OCI-LY3 (cell line): ENCODE measurements around the gene MINDY4.
"Not testable (repeated sequence)": the region's sequence is repeated elsewhere in the genome, so short reads cannot be mapped to it uniquely, and the experiment has no call there.

Source experiments
- H2AFZ ChIP-seq: fragments of 200-600, 300-600 bp; shearing (Covaris generic); 2 replicates; pipeline ENCODE4 v1.6.0; 2014; ENCODE audit warnings: antibody characterized with exemption, low read depth, low read length
- H3K27ac ChIP-seq: fragments of 200-600, 300-600 bp; sonication (generic); 2 replicates; pipeline ENCODE4 v1.5.1; 2014; ENCODE audit warnings: mild to moderate bottlenecking, low read length, moderate library complexity, mixed read lengths
- H3K27me3 ChIP-seq: fragments of 200-600, 300-600 bp; sonication (generic); 2 replicates; pipeline ENCODE4 v1.6.1; 2014; ENCODE audit warnings: low read depth, low read length, mixed read lengths
- H3K36me3 ChIP-seq: fragments of 200-600, 300-600 bp; sonication (generic); replicated peaks from 2 replicates; pipeline ENCODE3; 2014; ENCODE audit warnings: low read depth, low read length, mixed read lengths
- H3K4me1 ChIP-seq: fragments of 300-600, 200-600 bp; sonication (generic); 2 replicates; pipeline ENCODE4 v1.6.1; 2014; ENCODE audit warnings: low read length, mixed read lengths
- H3K4me2 ChIP-seq: fragments of 200-600, 300-600 bp; sonication (generic); 2 replicates; pipeline ENCODE4 v1.6.1; 2014; ENCODE audit warnings: low read length, mixed read lengths
- H3K4me3 ChIP-seq: fragments of 300-600, 200-600 bp; sonication (generic); 2 replicates; pipeline ENCODE4 v1.5.1; 2014; ENCODE audit warnings: antibody characterized with exemption, mild to moderate bottlenecking, low read length, moderate library complexity
- H3K79me2 ChIP-seq: fragments of 300-600, 200-600 bp; shearing (Covaris generic); 2 replicates; pipeline ENCODE4 v1.6.1; 2014; ENCODE audit warnings: mild to moderate bottlenecking, low read length, mixed read lengths
- H3K9ac ChIP-seq: fragments of 300-600, 200-600 bp; shearing (Covaris generic); 2 replicates; pipeline ENCODE4 v1.6.0; 2014; ENCODE audit warnings: mild to moderate bottlenecking, low read length, moderate library complexity
- H3K9me3 ChIP-seq: fragments of 200-600, 300-600 bp; shearing (Covaris generic); 2 replicates; pipeline ENCODE4 v1.6.1; 2014; ENCODE audit warnings: low read length, mixed read lengths; ENCODE audit not compliant: insufficient read depth
- H4K20me1 ChIP-seq: fragments of 200-600, 300-600 bp; sonication (generic); 2 replicates; pipeline ENCODE4 v1.6.1; 2016; ENCODE audit warnings: low read length, mixed read lengths; ENCODE audit not compliant: insufficient read depth
- CTCF ChIP-seq: fragments of 200-600, 300-600 bp; sonication (generic); IDR thresholded peaks from 2 replicates; pipeline ENCODE4 v1.5.1; 2014; ENCODE audit warnings: antibody characterized with exemption, low read length, low read depth
- EZH2phosphoT487 ChIP-seq: fragments of 200-600 bp; shearing (Covaris generic); IDR thresholded peaks from 2 replicates; pipeline ENCODE4 v1.6.1; 2018; ENCODE audit warnings: antibody characterized with exemption, mixed run types, low read depth

Gene MINDY4

DNA sequence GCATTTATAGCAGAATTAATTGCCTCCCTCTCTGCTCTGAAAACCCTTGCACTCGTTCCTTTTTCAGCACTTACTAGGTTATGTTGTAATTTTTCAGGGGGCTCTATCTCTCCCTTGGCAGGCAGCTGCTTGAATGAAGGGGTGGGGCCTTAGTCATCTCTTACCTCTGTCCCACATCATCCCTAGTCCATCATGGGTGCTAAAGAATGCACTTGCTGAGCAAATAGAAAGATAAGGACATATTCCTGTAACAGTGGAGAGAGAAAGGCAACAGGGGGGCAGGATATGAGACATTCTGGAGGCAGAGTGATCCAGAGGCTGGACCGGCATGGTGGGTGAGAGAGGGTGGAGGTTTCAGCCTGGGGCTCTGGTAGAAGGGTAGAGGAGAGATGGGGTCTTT is 60.0 kb downstream of the MINDY4 start:
- peaks cover 4% of the 10 kb centered on the region; the same call in 1 of the 2 replicates for H4K20me1 ChIP-seq
- H3K9ac ChIP-seq = no peak overlapping the region
- H2AFZ ChIP-seq = no peak overlapping the region
- no peak overlapping the region for H3K4me3 ChIP-seq
- TF ChIP-seq EZH2phosphoT487 (no peak), CTCF (no peak)
- H3K4me2 ChIP-seq = no peak overlapping the region
- peaks cover 47% of the 10 kb centered on the region for H3K36me3 ChIP-seq
- H3K9me3 ChIP-seq = no peaks in the 10 kb centered on the region; the same call in 1 of the 2 replicates
- H3K4me1 ChIP-seq = no peaks in the 10 kb centered on the region
- peaks cover 12% of the 10 kb centered on the region; the same call in 1 of the 2 replicates for H3K79me2 ChIP-seq
- H3K27ac ChIP-seq = no peak overlapping the region
- H3K27me3 ChIP-seq = no peaks in the 10 kb centered on the region

- Histone ChIP-seq H2AFZ (no peak overlapping the region), H3K79me2 (peaks cover 5% of the 10 kb centered on the region; the same call in 1 of the 2 replicates), H3K36me3 (peaks cover 51% of the 10 kb centered on the region), H3K9me3 (no peaks in the 10 kb centered on the region; the same call in 1 of the 2 replicates), H4K20me1 (no peaks in the 10 kb centered on the region; the same call in 1 of the 2 replicates), H3K4me2 (no peak overlapping the region), H3K27me3 (no peaks in the 10 kb centered on the region), H3K4me3 (no peak overlapping the region), H3K27ac (no peak overlapping the region), H3K4me1 (no peaks in the 10 kb centered on the region), H3K9ac (no peak overlapping the region)
- TF ChIP-seq CTCF (no peak), EZH2phosphoT487 (no peak)
These were observed 60.7 kb downstream of the MINDY4 start for GRCh38 chr7:30831936-30832335.

GRCh38 chr7:30834017-30834674 is 62.9 kb downstream of the MINDY4 start:
- not testable (repeated sequence) for H4K20me1 ChIP-seq, H3K4me2 ChIP-seq, H3K79me2 ChIP-seq, H3K4me3 ChIP-seq, H3K9me3 ChIP-seq, H3K4me1 ChIP-seq, H3K27me3 ChIP-seq, H3K27ac ChIP-seq, H3K9ac ChIP-seq, H2AFZ ChIP-seq
- peaks cover 38% of the 10 kb centered on the region for H3K36me3 ChIP-seq

DNA sequence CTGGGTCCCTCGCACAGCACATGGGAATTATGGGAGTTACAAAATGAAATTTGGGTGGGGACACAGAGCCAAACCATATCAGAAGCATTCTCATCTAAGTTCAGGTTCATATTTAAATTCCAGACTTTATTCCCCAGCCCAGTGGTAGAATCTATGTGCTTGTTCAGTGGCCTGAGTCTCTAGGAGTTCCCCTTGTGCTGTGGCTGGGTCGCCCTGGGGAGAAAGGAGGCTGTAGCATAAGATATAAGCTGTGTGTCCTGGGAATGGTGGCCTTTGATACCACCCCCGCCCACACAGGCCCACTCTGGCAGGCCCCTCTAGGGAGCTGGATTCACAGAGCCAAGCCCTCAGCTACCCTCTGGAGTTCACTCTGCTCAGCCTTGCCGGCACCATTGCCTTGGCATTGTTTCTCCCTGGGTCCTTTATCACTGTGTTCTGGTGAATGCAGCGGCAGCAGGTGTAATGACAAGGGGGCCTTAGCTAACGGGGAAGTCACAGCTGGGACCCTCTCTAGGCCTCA is 64.2 kb downstream of the MINDY4 start:
- H3K9ac ChIP-seq = no peak overlapping the region
- no peak overlapping the region for H2AFZ ChIP-seq
- no peaks in the 10 kb centered on the region for H4K20me1 ChIP-seq
- H3K27ac ChIP-seq = no peak overlapping the region
- no peak overlapping the region for H3K4me3 ChIP-seq
- TF ChIP-seq CTCF (no peak), EZH2phosphoT487 (no peak)
- no peaks in the 10 kb centered on the region for H3K79me2 ChIP-seq
- no peaks in the 10 kb centered on the region for H3K9me3 ChIP-seq
- no peaks in the 10 kb centered on the region for H3K27me3 ChIP-seq
- no peak overlapping the region for H3K4me2 ChIP-seq
- peaks cover 27% of the 10 kb centered on the region for H3K36me3 ChIP-seq
- H3K4me1 ChIP-seq = no peaks in the 10 kb centered on the region
